Stomach (tissue), 4 donors: ENCODE measurements around the gene SLC38A10.

Experiments
- EP300 ChIP-seq: sonication (generic); formaldehyde crosslinking; IDR thresholded peaks from one replicate; pipeline ENCODE4 v1.6.1; 2017; ENCODE audit warnings: antibody characterized with exemption
- POLR2A ChIP-seq, 4 donors: fragments of 450-650 bp; IDR thresholded peaks; one replicate each; pipeline ENCODE4 v1.6.1; 2016; ENCODE audit warnings: antibody characterized with exemption in 4 of 4, control low read depth in 2 of 4, mild to moderate bottlenecking in 1 of 4, moderate library complexity in 1 of 4
- POLR2AphosphoS5 ChIP-seq, 3 donors: sonication (generic); formaldehyde crosslinking; IDR thresholded peaks; one replicate each; pipeline ENCODE4 v1.6.1; 2016; ENCODE audit warnings: antibody characterized with exemption in 3 of 3
- TF ChIP-seq, protein P1 (sequence below), 7 experiments: fragments of 450-650 bp in 4 of 7; fragments of 200-600 bp in 3 of 7; sonication (generic) in 3 of 7; IDR thresholded peaks; one replicate each; pipeline ENCODE4 v1.5.1; 2016 to 2019; ENCODE audit warnings: antibody characterized with exemption in 7 of 7, control low read depth in 2 of 7, mild to moderate bottlenecking in 1 of 7

DNA sequence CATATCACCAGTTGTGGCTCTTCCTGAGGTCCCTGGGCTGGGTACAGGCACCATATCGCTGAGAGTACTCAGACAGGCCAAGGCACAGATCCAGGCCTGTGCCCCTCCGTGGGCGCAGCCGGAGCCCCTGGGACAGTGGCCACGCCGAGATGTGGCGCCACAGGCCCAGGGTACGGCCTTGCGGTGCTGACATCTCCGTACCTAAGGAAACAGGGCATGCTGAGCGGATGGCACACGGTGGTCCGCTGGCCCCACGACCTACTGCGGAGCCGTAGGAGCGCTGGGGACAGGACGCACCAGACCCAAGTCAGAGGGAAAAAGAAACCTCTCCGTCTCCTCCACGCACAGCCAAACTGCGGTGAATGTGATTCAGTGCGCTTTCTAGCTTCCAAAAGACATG, 29.5 kb downstream of the SLC38A10 start:
- TF ChIP-seq, protein P1, sequence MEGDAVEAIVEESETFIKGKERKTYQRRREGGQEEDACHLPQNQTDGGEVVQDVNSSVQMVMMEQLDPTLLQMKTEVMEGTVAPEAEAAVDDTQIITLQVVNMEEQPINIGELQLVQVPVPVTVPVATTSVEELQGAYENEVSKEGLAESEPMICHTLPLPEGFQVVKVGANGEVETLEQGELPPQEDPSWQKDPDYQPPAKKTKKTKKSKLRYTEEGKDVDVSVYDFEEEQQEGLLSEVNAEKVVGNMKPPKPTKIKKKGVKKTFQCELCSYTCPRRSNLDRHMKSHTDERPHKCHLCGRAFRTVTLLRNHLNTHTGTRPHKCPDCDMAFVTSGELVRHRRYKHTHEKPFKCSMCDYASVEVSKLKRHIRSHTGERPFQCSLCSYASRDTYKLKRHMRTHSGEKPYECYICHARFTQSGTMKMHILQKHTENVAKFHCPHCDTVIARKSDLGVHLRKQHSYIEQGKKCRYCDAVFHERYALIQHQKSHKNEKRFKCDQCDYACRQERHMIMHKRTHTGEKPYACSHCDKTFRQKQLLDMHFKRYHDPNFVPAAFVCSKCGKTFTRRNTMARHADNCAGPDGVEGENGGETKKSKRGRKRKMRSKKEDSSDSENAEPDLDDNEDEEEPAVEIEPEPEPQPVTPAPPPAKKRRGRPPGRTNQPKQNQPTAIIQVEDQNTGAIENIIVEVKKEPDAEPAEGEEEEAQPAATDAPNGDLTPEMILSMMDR (IDR thresholded peaks at IDR 0.05): no peak
- TF ChIP-seq POLR2AphosphoS5 (IDR thresholded peaks at IDR 0.05): no peak
- TF ChIP-seq EP300: no peak
- no peak for TF ChIP-seq POLR2A (IDR thresholded peaks at IDR 0.05)
